Suppressor macrophage treated with lipopolysaccharide for 1 hour (primary cell): ENCODE measurements around the gene RTN4R.
"Not testable (repeated sequence)": the region's sequence is repeated elsewhere in the genome, so short reads cannot be mapped to it uniquely, and the experiment has no call there.

Source experiments
- DNase-seq, 3 donors: peaks; one replicate each; pipeline ENCODE4 v3.0.0-alpha.2; 2020 to 2022

Gene RTN4R

GRCh38 chr22:20270190-20271113 is 2.3 kb upstream of the RTN4R start:
- not testable (repeated sequence) for DNase-seq

GRCh38 chr22:20269673-20270072 is 1.6 kb upstream of the RTN4R start:
- not testable (repeated sequence) for DNase-seq

GRCh38 chr22:20269201-20269600 is 1.1 kb upstream of the RTN4R start:
- not testable (repeated sequence) for DNase-seq

- DNase-seq, result peak in 2 of 3 donors; percentile 16 to 28
Measured at GRCh38 chr22:20267441-20268278, 458 bp downstream of the RTN4R start.

- DNase-seq, result not testable (repeated sequence)
Measured at GRCh38 chr22:20266667-20267440, 1.3 kb downstream of the RTN4R start.

GRCh38 chr22:20265772-20266666 is 2.1 kb downstream of the RTN4R start:
- not testable (repeated sequence) for DNase-seq

GRCh38 chr22:20264614-20265452 is 3.3 kb downstream of the RTN4R start:
- DNase-seq, result no peak

GRCh38 chr22:20263404-20264281 is 4.5 kb downstream of the RTN4R start:
- not testable (repeated sequence) for DNase-seq

GRCh38 chr22:20262582-20263147 is 5.5 kb downstream of the RTN4R start:
- no peak for DNase-seq

GRCh38 chr22:20261848-20262581 is 6.1 kb downstream of the RTN4R start:
- DNase-seq, result no peak

GRCh38 chr22:20260071-20260765 is 7.9 kb downstream of the RTN4R start:
- no peak for DNase-seq

- no peak for DNase-seq
Measured at GRCh38 chr22:20259327-20259688, 8.8 kb downstream of the RTN4R start.

- peak in 1 of 3 donors; percentile 48 for DNase-seq
Measured at GRCh38 chr22:20258584-20259326, 9.4 kb downstream of the RTN4R start.

GRCh38 chr22:20258021-20258299 is 10.2 kb downstream of the RTN4R start:
- DNase-seq, result no peak

- DNase-seq, result no peak
Measured at GRCh38 chr22:20257212-20258020, 10.7 kb downstream of the RTN4R start.

- no peak for DNase-seq
Measured at GRCh38 chr22:20256551-20257211, 11.4 kb downstream of the RTN4R start.
